Hematopoietic multipotent progenitor cell treated with erythropoietin and hydrocortisone succinate and interleukin-3 and kit ligand, for 6 days (in vitro differentiated cells): ENCODE measurements around the gene DCXR.

Source experiments
- DNase-seq: peaks from one replicate; pipeline ENCODE4 v3.0.0-alpha.2; 2015

The DCXR gene

GRCh38 chr17:82008941-82009405, 28.5 kb downstream of the DCXR start:
- no peak for DNase-seq

- no peak for DNase-seq
Measured at GRCh38 chr17:82008258-82008940, 29.1 kb downstream of the DCXR start.

- DNase-seq: no peak
Measured at GRCh38 chr17:82007495-82008257, 29.8 kb downstream of the DCXR start.

- DNase-seq: no peak
Measured at GRCh38 chr17:82007228-82007494, 30.3 kb downstream of the DCXR start.

- DNase-seq: no peak
Measured at GRCh38 chr17:82006468-82007227, 30.8 kb downstream of the DCXR start.

GRCh38 chr17:82005701-82006348, 31.7 kb downstream of the DCXR start:
- DNase-seq: no peak

- DNase-seq: no peak
Measured at GRCh38 chr17:82004517-82005455, 32.7 kb downstream of the DCXR start.

GRCh38 chr17:82003411-82004381, 33.8 kb downstream of the DCXR start:
- no peak for DNase-seq

GRCh38 chr17:82001571-82002056, 35.9 kb downstream of the DCXR start:
- no peak for DNase-seq

GRCh38 chr17:82000803-82001570, 36.5 kb downstream of the DCXR start:
- no peak for DNase-seq

- no peak for DNase-seq
Measured at GRCh38 chr17:81999976-82000802, 37.3 kb downstream of the DCXR start.

GRCh38 chr17:81999587-81999975, 37.9 kb downstream of the DCXR start:
- no peak for DNase-seq

- no peak for DNase-seq
Measured at GRCh38 chr17:81998691-81999438, 38.6 kb downstream of the DCXR start.

GRCh38 chr17:81998212-81998611, 39.3 kb downstream of the DCXR start:
- no peak for DNase-seq

GRCh38 chr17:81996757-81997441, 40.6 kb downstream of the DCXR start:
- DNase-seq: no peak

GRCh38 chr17:81996232-81996756, 41.2 kb downstream of the DCXR start:
- no peak for DNase-seq

GRCh38 chr17:81995463-81996231, 41.9 kb downstream of the DCXR start:
- DNase-seq: no peak
